Esophagus squamous epithelium (tissue), 5 donors: Measurements from ENCODE around the gene CAMTA1. TPM values are rescaled to one million over a fixed set of nuclear protein-coding genes. Genes with fewer than 3 reads are reported as not detected.

Experiments used
- DNase-seq: peaks from one replicate; lab custom pipeline; 2025; lab: John Stamatoyannopoulos, UW
- H3K27ac ChIP-seq, 4 donors: fragments of 200-600 bp; sonication (generic); one replicate each; pipeline ENCODE4 v1.5.1; 2016 to 2019; ENCODE audit warnings: mild to moderate bottlenecking in 1 of 4
- H3K27me3 ChIP-seq, 4 donors: fragments of 200-600 bp; sonication (generic); 1 replicate in 3 of 4; 2 replicates in 1 of 4; pipeline versions ENCODE4 v1.5.1 to v1.6.0; 2017 to 2021; ENCODE audit warnings: antibody characterized with exemption in 1 of 4
- H3K36me3 ChIP-seq, 3 donors: fragments of 200-600 bp; sonication (generic); one replicate each; pipeline ENCODE4 v1.5.1; 2016 to 2019
- H3K4me1 ChIP-seq, 3 donors: fragments of 200-600 bp; sonication (generic); one replicate each; pipeline ENCODE4 v1.5.1; 2017 to 2019
- H3K4me3 ChIP-seq, 4 donors: fragments of 200-600 bp; sonication (generic); 1 replicate in 3 of 4; 2 replicates in 1 of 4; pipeline ENCODE4 v1.5.1; 2016 to 2019; ENCODE audit warnings: mild to moderate bottlenecking in 2 of 4, moderate library complexity in 1 of 4
- H3K9me3 ChIP-seq, 3 donors: fragments of 200-600 bp; sonication (generic); one replicate each; pipeline ENCODE4 v1.5.1; 2016 to 2019
- POLR2A ChIP-seq, 4 donors: fragments of 450-650 bp; IDR thresholded peaks; one replicate each; pipeline ENCODE4 v1.6.1; 2017; ENCODE audit warnings: antibody characterized with exemption in 4 of 4, mild to moderate bottlenecking in 4 of 4, moderate library complexity in 3 of 4
- whole genome bisulfite sequencing, 2 donors: methylation state at CpG; one replicate each; pipeline ENCODE4 v1.1.5; 2018; 5-methylcytosine and 5-hydroxymethylcytosine counted together
- intact Hi-C: fragments of 100-400 bp; cut with DNase I; formaldehyde crosslinking; loops from one replicate; pipeline ENCODE4 v1.15.0; 2022
- total RNA-seq, 4 donors: library from RNA; depleted of rRNA; stranded (reverse); fragments of >200 nt; gene quantifications; one replicate each; pipeline ENCODE4 v1.1.0, GENCODE V29; 2016
- TF ChIP-seq, protein P1 (sequence below), 6 experiments: fragments of 450-650 bp in 4 of 6; fragments of 200-600 bp in 2 of 6; sonication (generic) in 2 of 6; IDR thresholded peaks; one replicate each; pipeline ENCODE4 v1.5.1; 2016 to 2019; ENCODE audit warnings: antibody characterized with exemption in 6 of 6, mild to moderate bottlenecking in 4 of 6, moderate library complexity in 4 of 6
- donor health status: DM: yes; HTN: yes; CAD: no.

Gene CAMTA1
- total RNA-seq, 4 donors from 2014 or later, result 31.3 to 77.4 (median 45.9) TPM

DNA sequence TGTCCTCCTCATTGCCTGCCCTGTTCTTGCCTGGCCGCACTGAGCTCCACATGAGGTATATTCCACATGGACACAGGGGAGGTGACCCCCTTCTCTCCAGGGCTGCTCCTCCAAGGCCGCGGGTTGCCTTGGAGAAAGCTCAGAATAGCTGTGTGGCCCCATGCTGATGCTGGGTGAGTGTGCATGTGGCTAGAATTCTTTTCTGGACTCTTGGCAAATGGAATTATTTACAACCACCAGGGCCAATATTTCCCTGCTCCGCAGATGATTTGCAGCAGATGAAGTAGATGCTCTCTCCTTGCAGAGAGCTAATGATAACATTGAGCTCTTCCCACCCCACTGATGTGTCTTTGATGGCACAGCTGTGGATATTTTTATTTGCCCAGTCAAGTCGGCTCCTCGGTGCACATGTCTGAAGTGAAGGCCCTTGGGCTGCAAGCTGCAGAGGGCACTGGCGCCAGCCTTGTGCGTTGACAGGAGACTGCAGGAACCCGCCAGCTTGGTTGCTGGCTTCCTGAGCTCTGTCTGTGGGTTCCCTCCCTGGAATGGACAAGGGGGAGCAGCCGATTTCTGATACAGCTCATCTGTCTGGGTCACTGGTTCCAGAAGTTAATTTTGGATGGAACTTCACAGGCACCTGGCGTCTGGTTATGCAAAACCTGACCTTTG lies 581.2 kb downstream of the CAMTA1 start:
- Histone ChIP-seq H3K9me3 (no peaks in the 10 kb centered on the region), H3K4me1 (no peaks in the 10 kb centered on the region), H3K36me3 (no peaks in the 10 kb centered on the region), H3K27me3 (no peaks in the 10 kb centered on the region), H3K27ac (no peak overlapping the region), H3K4me3 (no peak overlapping the region)
- TF ChIP-seq, protein P1, sequence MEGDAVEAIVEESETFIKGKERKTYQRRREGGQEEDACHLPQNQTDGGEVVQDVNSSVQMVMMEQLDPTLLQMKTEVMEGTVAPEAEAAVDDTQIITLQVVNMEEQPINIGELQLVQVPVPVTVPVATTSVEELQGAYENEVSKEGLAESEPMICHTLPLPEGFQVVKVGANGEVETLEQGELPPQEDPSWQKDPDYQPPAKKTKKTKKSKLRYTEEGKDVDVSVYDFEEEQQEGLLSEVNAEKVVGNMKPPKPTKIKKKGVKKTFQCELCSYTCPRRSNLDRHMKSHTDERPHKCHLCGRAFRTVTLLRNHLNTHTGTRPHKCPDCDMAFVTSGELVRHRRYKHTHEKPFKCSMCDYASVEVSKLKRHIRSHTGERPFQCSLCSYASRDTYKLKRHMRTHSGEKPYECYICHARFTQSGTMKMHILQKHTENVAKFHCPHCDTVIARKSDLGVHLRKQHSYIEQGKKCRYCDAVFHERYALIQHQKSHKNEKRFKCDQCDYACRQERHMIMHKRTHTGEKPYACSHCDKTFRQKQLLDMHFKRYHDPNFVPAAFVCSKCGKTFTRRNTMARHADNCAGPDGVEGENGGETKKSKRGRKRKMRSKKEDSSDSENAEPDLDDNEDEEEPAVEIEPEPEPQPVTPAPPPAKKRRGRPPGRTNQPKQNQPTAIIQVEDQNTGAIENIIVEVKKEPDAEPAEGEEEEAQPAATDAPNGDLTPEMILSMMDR (IDR thresholded peaks at IDR 0.05), result no peak
- TF ChIP-seq POLR2A (IDR thresholded peaks at IDR 0.05), result no peak
- intact Hi-C loops, result no loop called here
- no peak for DNase-seq
- whole genome bisulfite sequencing, 2 donors, result 77 to 82% methylated on average over 6 of the region's 11 CpGs

GRCh38 chr1:7366955-7367665 lies 581.9 kb downstream of the CAMTA1 start:
- H3K27ac ChIP-seq, result no peak overlapping the region
- DNase-seq, result no peak
- intact Hi-C loops, result no loop called here

GRCh38 chr1:7369866-7370265 lies 584.6 kb downstream of the CAMTA1 start:
- intact Hi-C loops, result no loop called here
- Histone ChIP-seq H3K36me3 (no peaks in the 10 kb centered on the region), H3K27me3 (peaks cover 0 to 3% (median 0%) of the 10 kb centered on the region in 4 donors), H3K27ac (no peak overlapping the region), H3K9me3 (no peaks in the 10 kb centered on the region), H3K4me1 (no peaks in the 10 kb centered on the region), H3K4me3 (no peak overlapping the region)
- 85 to 90% methylated on average over 3 to 8 of the region's 8 CpGs for WGBS, 2 donors
- TF ChIP-seq POLR2A (IDR thresholded peaks at IDR 0.05), result no peak
- TF ChIP-seq, protein P1 (IDR thresholded peaks at IDR 0.05), result no peak
- DNase-seq, result no peak

More at GRCh38 chr1:7366955-7367665, 581.9 kb downstream of the CAMTA1 start:
- 72 to 74% methylated on average over 4 of the region's 5 CpGs for WGBS, 2 donors
- TF ChIP-seq, protein P1 (IDR thresholded peaks at IDR 0.05), result no peak
- TF ChIP-seq POLR2A (IDR thresholded peaks at IDR 0.05), result no peak
- Histone ChIP-seq H3K36me3 (no peaks in the 10 kb centered on the region), H3K27me3 (no peaks in the 10 kb centered on the region), H3K4me1 (no peaks in the 10 kb centered on the region), H3K9me3 (no peaks in the 10 kb centered on the region), H3K4me3 (no peak overlapping the region)

GRCh38 chr1:7371926-7372325 lies 586.7 kb downstream of the CAMTA1 start:
- DNase-seq, result no peak
- WGBS, 2 donors, result 78 to 85% methylated on average over 5 of the region's 6 CpGs
- no peak overlapping the region for H3K27ac ChIP-seq
- H3K36me3 ChIP-seq, result no peaks in the 10 kb centered on the region
- intact Hi-C loops, result no loop called here
- TF ChIP-seq POLR2A (IDR thresholded peaks at IDR 0.05), result no peak
- TF ChIP-seq, protein P1 (IDR thresholded peaks at IDR 0.05), result no peak
- no peak overlapping the region for H3K4me3 ChIP-seq
- peaks cover 0 to 3% (median 0%) of the 10 kb centered on the region in 4 donors for H3K27me3 ChIP-seq
- H3K4me1 ChIP-seq, result no peaks in the 10 kb centered on the region
- H3K9me3 ChIP-seq, result no peaks in the 10 kb centered on the region

GRCh38 chr1:7372477-7373120 lies 587.3 kb downstream of the CAMTA1 start:
- no peak overlapping the region for H3K27ac ChIP-seq
- H3K4me3 ChIP-seq, result no peak overlapping the region
- intact Hi-C loops, result no loop called here
- WGBS, 2 donors, result 95 to 99% methylated on average over 12 to 18 of the region's 19 CpGs
- TF ChIP-seq, protein P1 (IDR thresholded peaks at IDR 0.05), result no peak
- TF ChIP-seq POLR2A (IDR thresholded peaks at IDR 0.05), result no peak
- H3K36me3 ChIP-seq, result no peaks in the 10 kb centered on the region
- H3K4me1 ChIP-seq, result no peaks in the 10 kb centered on the region
- DNase-seq, result no peak
- peaks cover 0 to 3% (median 0%) of the 10 kb centered on the region in 4 donors for H3K27me3 ChIP-seq
- H3K9me3 ChIP-seq, result no peaks in the 10 kb centered on the region
